COR-L47 (cell line): ENCODE results near the gene PPTC7.
"Not testable (repeated sequence)": the region's sequence is repeated elsewhere in the genome, so short reads cannot be mapped to it uniquely, and the experiment has no call there.

Source experiments
- DNase-seq: peaks from one replicate; lab custom pipeline; 2025; lab: John Stamatoyannopoulos, UW

The PPTC7 gene

DNA sequence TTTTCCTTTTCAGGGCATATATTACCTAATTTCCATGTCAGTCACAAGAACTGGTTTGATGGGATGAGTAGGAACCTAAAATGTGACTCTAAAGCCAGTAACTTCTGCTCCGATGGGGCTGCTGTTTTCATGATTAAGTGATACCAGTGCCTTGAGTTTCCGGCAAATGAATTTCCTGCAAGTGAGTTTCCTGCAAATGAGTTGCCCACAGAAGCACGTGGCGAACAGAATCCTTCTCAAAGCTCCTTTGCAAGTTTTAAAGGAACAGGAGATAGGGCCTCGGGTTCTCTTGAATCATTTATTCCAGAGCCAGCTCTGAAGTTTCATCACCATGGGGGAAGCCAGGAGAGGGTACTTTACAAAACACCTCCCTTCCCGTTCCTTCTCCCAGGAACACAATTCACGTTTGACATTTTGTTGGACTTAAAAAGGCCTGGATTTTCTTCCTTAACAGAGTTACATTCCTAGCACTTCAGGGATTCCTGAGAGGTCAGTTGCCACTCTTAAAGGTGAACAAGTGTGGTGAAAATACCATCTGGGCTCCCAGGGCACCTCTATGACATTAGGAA lies 2.2 kb upstream of the PPTC7 start:
- DNase-seq: no peak

DNA sequence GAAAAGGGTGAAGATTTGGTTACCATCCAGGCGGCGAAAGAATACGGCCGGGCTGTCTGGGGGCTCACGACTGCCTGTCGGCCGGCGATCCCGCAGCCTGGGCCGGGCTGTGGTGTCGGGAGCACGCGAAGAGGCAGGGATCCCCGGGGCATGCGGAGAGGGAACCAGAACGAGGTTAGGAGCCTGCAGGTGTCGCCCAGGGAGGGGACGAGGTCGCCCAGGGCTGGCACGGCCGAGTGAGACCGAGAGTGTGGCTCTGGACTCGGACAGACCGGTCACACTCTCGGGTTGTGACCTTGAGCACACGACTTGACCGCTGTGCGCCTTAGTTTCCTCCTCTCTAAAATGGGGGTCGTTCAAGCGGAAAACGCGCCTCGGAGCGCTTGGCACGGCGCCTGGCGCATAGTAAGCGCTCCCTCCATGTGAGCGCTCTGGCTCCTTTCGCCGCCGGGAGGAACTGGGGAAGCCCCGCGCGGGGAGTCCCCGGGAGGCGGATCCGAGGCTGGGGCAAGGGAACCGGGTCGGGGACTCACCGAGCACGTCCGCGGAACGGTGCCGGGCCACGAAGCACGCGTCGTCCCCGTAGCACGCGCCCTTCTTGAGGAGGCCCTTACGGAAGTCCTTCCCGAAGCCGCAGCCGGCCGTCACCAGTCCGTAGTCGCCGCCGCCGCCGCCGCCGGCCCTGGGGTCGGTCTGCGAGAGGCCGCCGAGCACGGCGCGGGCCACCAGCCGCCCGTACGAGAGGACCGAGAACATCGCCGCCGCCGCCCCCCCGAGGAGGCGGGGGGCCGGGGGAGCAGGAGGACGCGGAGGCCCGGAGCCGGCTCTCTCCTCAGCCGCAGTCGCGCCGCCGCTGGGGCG lies 612 bp downstream of the PPTC7 start:
- DNase-seq: peak; percentile 34

DNA sequence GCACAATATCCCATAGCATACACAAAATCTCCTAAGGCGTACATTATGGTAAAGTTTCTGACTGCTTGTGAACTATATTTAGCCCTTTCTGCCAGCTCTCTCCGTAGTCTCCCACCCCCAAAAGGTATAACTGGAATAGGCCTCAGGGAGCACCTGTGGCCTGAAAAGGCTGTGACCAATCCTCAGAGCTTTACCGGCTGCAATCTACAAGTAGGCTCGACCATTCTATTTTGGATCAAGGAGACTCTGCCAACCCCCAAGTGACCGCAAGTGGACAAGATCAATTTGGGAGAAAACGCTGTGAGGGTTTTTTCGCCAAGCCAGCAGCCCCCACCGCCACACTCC lies 1.2 kb downstream of the PPTC7 start:
- DNase-seq: no peak

DNA sequence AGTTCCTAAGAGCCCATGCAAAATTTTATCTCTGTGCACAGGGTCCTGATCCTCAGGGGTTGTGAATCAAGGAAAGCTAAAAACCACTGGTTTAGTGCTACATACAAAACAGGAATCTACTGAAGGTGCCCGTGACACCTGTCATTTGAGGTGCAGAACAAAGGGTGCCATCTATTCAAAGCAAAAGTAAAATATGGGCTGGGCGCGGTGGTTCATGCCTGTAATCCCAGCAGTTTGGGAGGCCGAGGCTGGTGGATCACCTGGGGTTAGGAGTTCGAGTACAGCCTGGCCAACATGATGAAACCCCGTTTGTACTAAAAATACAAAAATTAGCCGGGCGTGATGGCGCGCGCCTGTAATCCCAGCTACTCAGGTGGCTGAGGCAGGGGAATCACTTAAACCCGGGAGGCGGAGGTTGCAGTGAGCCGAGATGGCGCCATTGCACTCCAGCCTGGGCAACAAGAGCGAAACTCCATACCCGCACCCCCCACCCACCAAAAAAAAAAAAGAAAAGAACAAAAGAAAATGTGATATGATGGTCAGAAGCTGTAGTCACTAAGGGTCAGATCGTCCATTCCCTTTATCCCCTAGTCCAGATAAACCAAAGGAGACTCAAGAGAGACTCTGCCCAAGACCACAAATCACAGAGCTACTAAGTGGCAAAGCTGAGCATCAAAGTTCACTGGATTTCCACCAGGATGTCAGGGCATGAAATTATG lies 3.4 kb downstream of the PPTC7 start:
- DNase-seq: no peak

DNA sequence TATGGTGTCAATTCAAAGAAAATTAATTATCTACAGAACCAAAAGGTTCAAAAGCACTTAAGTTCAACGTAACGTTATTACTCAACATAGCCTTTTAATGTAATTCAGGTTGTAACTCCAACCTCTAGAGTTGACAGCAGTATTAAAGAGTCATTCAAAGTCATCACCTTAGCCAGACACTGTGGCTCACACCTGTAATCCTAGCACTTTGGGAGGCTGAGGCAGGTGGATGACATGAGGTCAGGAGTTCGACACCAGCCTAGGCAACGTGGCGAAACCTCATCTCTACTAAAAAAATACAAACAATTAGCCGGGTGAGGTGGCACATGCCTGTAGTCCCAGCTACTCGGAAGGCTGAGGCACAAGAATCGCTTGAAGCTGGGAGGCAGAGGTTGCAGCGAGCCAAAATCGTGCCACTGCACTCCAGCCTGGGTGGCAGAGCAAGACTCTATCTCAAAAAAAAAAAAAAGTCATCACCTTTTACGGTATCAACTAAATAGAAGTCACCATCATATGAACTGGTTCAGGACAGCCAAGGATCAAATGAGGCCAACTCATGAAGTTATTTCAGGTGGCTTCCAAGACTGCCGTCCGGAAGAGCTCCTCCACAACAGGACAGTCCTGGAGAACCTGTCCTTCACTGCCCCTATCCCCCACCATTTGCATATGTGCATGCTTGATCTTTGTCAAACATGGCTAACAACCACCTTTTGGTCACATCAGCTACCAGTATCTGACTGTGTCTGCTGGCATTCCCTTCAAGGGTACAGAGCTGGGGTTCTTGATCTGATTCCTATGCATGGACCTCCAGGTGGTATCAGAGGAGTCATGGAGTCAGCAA lies 4.2 kb downstream of the PPTC7 start:
- DNase-seq: no peak

DNA sequence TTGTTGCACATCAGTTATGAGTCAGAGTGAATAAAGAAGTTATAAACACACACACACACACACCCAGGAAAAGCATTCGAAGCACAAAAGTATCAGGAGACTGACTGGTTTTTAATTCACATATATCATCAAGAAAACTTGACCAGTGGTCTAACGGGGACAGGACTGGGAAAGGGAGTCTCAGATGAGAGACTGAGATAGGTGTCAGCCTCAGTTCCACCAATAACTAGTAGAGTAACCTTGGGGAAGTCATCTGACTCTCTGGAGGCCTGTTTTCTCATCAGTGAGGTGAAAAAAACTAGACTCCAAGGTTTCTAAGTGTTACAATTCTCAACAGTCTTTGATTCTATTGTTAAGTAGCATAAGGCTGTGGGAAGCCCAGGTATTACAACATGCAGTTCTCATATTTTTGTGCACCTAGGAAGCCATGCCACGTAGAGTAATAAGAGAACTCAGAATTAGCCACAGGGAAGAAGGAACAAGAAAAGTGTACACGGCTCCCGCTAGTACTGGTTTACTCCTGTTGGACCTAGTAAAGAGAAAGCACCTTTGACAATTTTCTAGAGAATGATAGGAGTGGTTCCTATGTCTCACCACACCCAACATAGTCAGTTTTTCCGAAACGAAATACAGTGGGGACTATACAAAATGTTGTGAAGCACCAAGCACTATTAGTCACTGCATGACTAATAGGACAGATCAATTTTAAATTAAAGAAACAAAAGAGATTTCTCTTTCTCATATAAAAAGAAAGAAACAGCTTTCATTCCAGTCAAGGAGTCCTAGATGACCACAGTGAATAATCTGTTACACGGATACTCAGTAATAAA lies 5.0 kb downstream of the PPTC7 start:
- DNase-seq: no peak

DNA sequence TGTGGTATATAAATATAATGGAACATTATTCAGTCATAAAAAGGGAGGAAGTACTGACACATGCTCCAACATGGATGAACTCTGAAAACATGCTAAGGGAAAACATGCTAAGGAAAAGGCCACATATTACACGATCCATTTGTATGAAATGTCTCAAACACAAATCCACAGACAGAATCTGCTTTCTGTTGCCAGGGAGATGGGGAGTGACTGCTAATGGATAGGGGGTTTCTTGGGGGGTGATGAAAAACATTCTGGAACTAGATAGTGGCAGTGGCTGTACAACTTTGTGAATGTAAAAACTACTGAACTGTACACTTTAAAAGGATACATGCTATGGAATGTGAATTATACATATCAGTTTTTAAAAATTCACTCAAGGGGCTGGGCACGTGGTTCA lies 6.6 kb downstream of the PPTC7 start:
- no peak for DNase-seq

DNA sequence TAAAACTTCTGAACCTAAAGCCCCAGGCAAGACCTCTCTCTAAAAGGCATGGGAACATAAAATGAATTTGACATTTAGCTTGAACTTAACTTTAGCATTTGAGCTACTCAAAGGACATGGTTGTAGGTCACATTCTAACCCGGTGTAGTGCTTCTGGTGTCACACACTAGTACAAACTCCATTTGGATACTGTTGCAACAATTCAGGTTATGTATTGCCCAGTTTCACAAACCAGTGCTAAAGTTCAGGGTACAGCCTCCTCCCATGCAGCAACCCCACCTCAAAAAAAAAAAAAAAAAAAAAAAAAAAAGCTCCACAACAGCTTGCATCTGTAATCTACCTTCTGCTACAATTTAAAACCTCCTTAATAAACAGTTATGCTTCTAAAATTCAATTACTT lies 7.8 kb downstream of the PPTC7 start:
- DNase-seq: no peak

DNA sequence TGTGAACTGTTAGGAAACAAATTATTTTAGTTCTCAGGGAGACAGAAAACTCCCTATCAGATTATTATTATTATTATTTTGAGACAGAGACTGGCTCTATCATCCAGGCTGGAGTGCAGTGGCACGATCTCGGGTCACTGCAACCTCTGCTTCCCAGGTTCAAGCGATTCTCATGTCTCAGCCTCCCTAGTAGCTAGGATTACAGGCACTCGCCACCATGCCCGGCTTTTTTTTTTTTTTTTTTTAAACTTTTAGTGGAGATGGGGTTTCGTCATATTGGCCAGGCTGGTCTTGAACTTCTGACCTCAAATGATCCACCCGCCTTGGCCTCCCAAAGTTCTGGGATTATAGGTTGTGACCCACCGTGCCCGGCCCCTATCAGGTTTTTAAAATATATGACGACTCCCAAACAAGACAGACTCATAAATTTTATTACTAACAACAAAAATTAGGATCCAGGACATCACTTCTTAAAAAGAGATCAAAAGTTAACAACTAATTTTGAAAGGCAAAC lies 8.3 kb downstream of the PPTC7 start:
- not testable (repeated sequence) for DNase-seq

DNA sequence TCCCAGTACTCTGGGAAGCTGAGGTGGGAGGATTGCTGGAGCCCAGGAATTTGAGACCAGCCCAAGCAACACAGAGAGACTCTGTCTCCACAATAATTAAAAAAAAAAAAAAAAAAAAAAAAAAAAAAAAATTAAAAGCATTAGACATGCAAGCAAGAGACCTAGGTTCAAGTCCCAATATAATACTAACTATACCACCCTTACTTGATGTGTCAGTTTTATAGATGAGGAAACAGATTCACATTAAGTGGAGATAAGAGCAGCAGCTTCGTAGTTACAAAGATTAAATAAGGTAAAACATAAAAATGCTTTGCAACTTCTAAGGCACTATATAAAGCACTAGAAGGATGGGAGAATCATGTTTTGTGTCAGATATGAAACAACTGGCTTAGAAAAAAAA lies 9.1 kb downstream of the PPTC7 start:
- DNase-seq: no peak

DNA sequence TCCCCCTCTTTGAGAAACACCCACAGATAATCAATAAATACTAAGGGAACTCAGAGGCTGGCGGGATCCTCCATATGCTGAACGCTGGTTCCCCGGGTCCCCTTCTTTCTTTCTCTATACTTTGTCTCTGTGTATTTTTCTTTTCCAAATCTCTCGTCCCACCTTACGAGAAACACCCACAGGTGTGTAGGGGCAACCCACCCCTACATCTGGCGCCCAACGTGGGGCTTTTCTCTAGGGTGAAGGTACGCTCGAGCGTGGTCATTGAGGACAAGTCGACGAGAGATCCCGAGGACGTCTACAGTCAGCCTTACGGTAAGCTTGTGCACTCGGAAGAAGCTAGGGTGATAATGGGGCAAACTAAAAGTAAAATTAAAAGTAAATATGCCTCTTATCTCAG lies 12.3 kb downstream of the PPTC7 start:
- not testable (repeated sequence) for DNase-seq

DNA sequence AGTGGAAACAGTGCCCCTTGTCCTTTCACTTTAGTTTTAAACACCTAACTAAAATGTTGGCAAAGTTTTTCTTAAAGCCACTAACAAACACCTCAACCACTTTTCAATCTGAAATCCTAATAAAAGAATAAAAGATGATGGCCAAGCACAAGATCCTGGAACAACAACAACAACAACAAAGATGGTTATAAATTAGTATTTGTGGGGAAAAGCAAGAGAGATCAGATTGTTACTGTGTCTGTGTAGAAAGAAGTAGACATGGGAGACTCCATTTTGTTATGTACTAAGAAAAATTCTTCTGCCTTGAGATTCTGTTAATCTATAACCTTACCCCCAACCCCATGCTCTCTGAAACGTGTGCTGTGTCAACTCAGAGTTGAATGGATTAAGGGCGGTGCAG lies 13.3 kb downstream of the PPTC7 start:
- DNase-seq: not testable (repeated sequence)

DNA sequence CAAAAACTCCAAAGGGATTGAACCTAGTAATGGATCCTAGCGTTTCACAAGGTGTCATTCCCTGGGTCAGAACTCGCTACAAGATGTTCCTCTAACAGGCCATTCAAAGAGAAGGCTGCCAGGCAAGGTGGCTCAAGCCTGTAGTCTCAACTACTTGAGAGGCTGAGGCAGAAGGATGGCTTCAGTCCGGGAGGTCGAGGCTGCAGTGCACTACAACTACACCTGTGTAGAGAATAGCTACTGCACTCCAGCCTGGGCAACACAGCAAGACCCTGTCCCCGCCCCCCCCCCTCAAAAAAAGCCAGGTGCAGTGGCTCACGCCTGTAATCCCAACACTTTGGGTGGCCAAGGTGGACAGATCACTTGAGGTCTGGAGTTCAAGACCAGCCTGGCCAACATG lies 14.4 kb downstream of the PPTC7 start:
- DNase-seq: no peak

DNA sequence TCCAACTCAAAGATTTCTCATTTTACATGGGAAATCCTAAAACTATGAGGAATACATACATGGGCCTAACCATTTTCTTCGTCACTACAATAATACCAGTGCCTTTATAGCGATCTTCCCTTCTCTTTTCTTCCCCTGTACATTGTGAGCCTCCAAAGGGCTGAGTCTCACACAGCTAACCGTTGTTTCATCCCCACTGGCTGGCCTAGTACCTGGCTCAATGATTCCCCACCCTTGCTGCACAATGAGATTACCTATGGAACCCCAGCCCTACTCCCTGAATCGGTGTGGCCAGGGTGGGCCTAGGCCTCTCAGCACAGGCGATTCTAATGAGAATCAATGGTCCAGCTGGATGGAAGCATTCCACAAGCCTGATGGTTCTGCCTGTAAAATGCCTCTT lies 16.1 kb downstream of the PPTC7 start:
- no peak for DNase-seq

DNA sequence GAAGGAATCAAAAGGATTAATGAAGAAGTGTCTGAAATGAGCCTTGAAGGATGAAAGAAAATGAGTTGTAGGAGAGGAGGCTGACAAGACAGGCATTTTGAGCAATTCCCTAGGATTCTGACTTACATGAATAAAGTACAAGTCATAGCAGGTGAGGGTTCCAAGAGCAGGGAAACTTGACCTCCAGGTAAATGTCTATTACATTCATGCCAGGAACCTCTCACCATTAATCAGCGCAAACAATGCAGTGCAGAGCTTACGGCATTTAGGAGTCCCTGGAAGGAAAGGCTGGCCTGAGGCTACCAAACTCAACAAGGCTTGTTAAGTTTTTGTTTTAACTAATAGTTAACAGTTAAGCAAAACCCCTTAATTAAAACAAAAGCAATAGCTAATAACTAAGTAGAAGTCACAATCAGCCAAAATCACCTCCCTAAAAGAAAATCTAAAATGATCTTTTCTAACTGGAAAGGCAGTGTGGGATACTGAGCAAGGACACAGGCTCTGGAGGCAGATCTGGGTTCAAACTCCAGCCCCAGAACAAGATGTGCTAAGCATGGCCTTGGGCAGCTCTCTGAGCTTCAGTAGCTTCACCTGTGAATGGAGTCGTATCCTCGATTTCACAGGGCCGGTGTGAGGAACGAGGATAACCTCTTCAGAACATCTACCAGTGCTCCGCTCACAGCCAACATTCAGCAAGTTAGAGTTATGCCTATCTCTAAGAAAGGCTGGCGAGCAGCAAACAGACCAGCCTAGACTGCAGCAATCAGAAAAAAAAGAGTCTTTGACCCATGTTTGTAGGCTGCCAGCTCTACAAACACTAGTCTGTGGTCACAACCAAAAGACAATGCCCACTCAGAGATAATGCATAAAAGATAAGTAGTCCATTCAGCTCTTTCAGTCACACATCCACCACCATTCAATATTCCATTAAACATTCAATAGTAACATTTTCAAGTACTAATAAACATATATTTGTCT lies 16.9 kb downstream of the PPTC7 start:
- no peak for DNase-seq

DNA sequence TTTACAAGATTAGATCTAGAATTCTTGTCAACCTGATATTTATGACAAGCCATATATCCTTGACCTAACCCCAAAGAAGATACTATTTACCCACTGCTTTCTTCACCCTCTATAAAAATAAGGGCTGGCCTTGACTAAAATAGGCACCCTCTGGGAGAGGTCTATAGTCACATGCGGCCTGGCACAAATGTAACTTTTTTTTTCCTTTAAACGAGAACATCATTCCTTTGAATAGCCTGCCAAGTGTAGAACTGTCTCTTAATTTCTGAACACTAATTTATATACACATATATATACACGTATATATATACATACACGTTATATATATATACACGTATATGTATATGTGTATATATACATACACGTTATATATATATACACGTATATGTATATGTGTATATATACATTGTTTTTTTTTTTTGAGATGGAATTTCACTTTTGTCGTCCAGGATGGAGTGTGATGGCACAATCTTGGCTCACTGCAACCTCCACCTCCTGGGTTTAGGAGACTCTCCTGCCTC lies 18.6 kb downstream of the PPTC7 start:
- no peak for DNase-seq

DNA sequence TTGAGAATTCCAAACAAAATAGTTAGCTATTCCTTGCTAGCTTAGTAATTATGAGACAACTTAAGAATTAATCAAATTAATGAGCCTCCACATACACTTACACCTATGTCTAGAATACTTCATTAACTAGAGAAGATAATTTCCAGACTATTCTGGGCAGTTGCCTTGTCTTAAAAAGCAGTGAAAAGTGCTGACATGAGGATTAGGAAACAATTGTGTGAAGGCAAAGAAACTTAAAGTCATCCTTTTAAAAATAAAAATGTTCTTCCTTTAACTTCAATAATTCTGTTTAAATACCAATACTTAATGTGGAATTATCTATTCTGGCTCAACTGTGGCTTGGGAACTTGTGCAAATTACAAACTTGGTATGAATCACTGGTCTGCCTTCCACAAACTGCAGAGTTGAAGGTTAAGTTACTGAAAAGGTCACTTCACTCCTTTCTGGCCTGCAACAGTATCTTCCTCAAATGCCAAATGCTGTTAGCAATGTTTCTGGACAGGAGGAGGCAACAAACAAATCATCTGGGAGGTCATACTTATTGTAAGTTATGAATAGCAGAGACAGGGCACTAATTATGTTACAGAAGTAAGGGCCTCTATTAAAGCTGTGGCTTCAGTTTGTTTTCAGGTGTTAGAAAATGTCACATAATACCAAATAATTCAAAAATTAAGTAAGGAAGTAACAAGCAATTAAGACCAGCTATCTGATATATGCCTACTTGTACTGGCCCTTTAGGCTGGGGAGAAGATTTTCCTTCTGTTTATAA lies 19.2 kb downstream of the PPTC7 start:
- DNase-seq: no peak

DNA sequence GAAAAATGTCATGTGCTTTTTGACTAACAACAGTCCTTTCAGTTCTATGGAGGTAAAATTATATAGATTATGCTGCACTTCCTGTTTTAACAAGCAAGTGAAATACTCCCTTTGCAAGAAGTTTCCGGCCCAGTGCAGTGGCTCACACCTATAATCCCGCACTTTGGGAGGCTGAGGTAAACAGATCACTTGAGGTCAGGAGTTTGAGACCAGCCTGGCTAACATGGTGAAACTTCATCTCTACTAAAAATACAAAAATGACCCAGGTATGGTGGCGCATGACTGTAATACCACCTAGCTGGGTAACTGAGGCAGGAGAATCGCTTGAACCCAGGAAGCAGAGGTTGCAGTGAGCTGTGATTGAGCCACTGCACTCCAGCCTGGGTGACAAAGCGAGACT lies 20.7 kb downstream of the PPTC7 start:
- DNase-seq: not testable (repeated sequence)
